Measurements from ENCODE around the gene MUSTN1.

The MUSTN1 gene

DNA sequence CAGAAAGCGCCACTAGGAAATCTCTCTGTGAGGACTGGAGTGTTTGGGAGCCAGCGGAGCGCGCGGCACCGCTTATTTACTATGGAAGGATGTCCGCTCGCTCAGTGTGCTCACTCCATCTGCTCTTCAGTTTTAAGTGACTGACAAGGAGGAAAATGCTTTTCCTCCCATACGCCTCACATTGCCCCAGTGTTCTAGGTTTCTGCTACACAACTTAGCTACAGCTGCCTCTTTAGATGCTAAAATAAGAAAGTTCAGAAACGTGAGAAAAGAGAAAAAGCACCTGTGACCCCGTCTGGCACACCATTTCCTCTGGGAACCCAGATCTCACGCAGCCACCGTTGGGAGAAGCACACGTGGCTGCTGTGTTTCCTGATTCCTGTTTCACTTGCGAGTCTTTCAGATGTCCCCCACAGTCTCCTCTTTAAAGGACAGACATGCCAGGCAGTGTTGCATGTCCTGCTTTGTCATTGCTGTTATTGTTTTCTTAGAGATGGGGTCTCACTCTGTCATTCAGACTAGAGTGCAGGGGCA, 11.7 kb upstream of the MUSTN1 start:
- TF ChIP-seq YY1 (IDR thresholded peaks at IDR 0.05; ENCODE audit: insufficient read depth, insufficient read length) = no peak
- Histone ChIP-seq H3K4me1 (ENCODE audit: insufficient read depth, insufficient read length) (peaks cover 15% of the 10 kb centered on the region), H3K9me3 (ENCODE audit: insufficient read depth, low read length) (no peaks in the 10 kb centered on the region), H3K4me3 (ENCODE audit: insufficient read length, low read depth) (no peak overlapping the region), H3K27me3 (ENCODE audit: insufficient read depth, insufficient read length) (no peaks in the 10 kb centered on the region), H3K9ac (ENCODE audit: insufficient read length, low read depth) (no peak overlapping the region), H3K36me3 (ENCODE audit: insufficient read depth, insufficient read length, low read length) (peaks cover 43% of the 10 kb centered on the region)
- no peak for DNase-seq (ENCODE audit: low read depth, low spot score)

DNA sequence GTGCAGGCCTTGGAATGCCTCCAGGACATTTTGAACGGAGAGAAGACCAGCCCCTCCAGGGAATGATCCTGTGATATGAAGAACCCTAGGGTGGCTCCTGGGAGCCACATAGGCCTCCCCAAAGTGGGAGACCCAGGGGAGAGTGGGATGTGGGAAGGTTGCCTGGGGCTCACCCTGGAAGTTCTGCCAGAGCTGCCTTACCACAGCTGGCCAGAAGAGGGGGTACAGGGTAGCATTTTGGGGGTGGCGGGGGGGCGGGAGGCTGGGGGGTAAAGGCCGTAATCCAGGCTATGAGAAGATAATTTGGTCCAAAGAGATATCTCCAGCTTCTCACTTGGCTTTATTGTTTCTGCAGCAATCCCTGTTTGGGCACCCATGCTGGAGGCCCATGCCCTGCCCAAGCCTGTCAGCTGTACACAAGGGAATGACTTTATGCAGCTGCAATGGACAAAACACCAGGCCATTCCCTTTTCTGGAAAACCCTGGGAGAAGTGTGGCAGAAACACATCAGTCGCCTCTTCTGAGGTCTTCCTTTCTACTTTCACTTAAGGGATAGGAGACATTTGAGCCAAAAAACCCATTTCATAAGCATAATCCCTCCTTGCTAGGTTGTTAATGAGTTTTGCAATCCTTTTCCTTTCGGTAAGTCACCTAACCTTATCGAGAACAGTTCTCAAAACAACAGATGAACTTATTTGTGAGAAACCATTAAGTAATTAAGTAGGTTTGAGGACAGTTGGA, 11.0 kb upstream of the MUSTN1 start:
- H3K36me3 ChIP-seq (ENCODE audit: insufficient read depth, insufficient read length, low read length) = peaks cover 40% of the 10 kb centered on the region
- H3K9me3 ChIP-seq (ENCODE audit: insufficient read depth, low read length) = no peaks in the 10 kb centered on the region
- peaks cover 13% of the 10 kb centered on the region for H3K4me1 ChIP-seq (ENCODE audit: insufficient read depth, insufficient read length)
- TF ChIP-seq ZNF274 (IDR thresholded peaks at IDR 0.05; ENCODE audit: low read depth, low read length) (no peak), YY1 (IDR thresholded peaks at IDR 0.05; ENCODE audit: insufficient read depth, insufficient read length) (no peak), SUZ12 (IDR thresholded peaks at IDR 0.05; ENCODE audit: extremely low read depth, insufficient read depth, insufficient read length) (no peak)
- H3K9ac ChIP-seq (ENCODE audit: insufficient read length, low read depth) = no peak overlapping the region
- DNase-seq (ENCODE audit: low read depth, low spot score) = no peak
- H3K4me3 ChIP-seq (ENCODE audit: insufficient read length, low read depth) = no peak overlapping the region
- no peaks in the 10 kb centered on the region for H3K27me3 ChIP-seq (ENCODE audit: insufficient read depth, insufficient read length)

DNA sequence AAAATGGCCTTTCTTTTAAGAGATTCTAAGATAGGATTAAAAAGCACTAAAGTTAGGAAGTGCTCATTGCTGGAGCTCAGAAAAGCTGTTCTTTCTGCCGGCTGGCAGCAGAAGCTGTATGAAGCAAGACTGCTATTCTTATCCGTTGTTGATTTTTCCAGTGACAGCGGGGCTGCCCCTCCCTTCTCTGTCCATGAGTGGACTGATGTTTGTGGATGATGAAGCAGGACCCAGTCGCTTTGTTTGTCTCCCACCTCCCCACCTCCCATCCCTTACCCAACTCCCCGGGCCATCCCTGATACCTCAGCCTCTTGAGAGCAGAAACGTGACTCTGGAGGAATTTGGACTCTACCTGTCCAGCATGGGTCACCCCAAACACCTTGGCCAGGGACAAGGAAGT, 10.3 kb upstream of the MUSTN1 start:
- DNase-seq (ENCODE audit: low read depth, low spot score) = no peak
- Histone ChIP-seq H3K9me3 (ENCODE audit: insufficient read depth, low read length) (no peaks in the 10 kb centered on the region), H3K36me3 (ENCODE audit: insufficient read depth, insufficient read length, low read length) (peaks cover 40% of the 10 kb centered on the region), H3K27me3 (ENCODE audit: insufficient read depth, insufficient read length) (no peaks in the 10 kb centered on the region), H3K4me3 (ENCODE audit: insufficient read length, low read depth) (no peak overlapping the region), H3K9ac (ENCODE audit: insufficient read length, low read depth) (no peak overlapping the region), H3K4me1 (ENCODE audit: insufficient read depth, insufficient read length) (peaks cover 13% of the 10 kb centered on the region)
- no peak for TF ChIP-seq YY1 (IDR thresholded peaks at IDR 0.05; ENCODE audit: insufficient read depth, insufficient read length)
- TF ChIP-seq ZNF274 (IDR thresholded peaks at IDR 0.05; ENCODE audit: low read depth, low read length) = no peak
- no peak for TF ChIP-seq SUZ12 (IDR thresholded peaks at IDR 0.05; ENCODE audit: extremely low read depth, insufficient read depth, insufficient read length)

- Histone ChIP-seq H3K9me3 (ENCODE audit: insufficient read depth, low read length) (no peaks in the 10 kb centered on the region), H3K4me3 (ENCODE audit: insufficient read length, low read depth) (no peak overlapping the region), H3K36me3 (ENCODE audit: insufficient read depth, insufficient read length, low read length) (peaks cover 35% of the 10 kb centered on the region), H3K9ac (ENCODE audit: insufficient read length, low read depth) (no peak overlapping the region), H3K4me1 (ENCODE audit: insufficient read depth, insufficient read length) (peaks cover 13% of the 10 kb centered on the region), H3K27me3 (ENCODE audit: insufficient read depth, insufficient read length) (no peaks in the 10 kb centered on the region)
- TF ChIP-seq YY1 (IDR thresholded peaks at IDR 0.05; ENCODE audit: insufficient read depth, insufficient read length) (no peak), SUZ12 (IDR thresholded peaks at IDR 0.05; ENCODE audit: extremely low read depth, insufficient read depth, insufficient read length) (no peak), ZNF274 (IDR thresholded peaks at IDR 0.05; ENCODE audit: low read depth, low read length) (no peak)
- DNase-seq (ENCODE audit: low read depth, low spot score) = no peak
Observed at GRCh38 chr3:52844290-52844975, 9.6 kb upstream of the MUSTN1 start.

DNA sequence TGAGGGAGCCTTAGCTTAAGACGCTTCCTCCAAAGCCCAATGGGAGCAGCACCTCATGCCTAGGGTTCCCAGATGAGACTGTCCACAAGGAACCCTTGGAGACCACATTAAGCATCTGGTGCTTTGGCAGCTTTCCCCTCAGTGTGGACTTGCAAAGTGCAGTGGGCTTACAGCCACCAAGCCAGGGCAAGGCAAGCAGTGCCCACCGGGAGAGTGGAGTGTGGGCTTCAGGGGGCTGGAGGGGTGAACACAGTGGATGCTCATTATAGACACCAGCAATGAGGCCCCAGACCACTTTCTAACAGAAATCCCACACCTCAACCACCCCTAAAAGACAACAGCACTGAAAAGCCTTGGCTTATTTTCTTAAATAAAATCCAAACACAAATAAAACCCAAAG, 9.1 kb upstream of the MUSTN1 start:
- DNase-seq (ENCODE audit: low read depth, low spot score) = no peak
- no peak overlapping the region for H3K4me3 ChIP-seq (ENCODE audit: insufficient read length, low read depth)
- TF ChIP-seq ZNF274 (IDR thresholded peaks at IDR 0.05; ENCODE audit: low read depth, low read length) (no peak), YY1 (IDR thresholded peaks at IDR 0.05; ENCODE audit: insufficient read depth, insufficient read length) (no peak), SUZ12 (IDR thresholded peaks at IDR 0.05; ENCODE audit: extremely low read depth, insufficient read depth, insufficient read length) (no peak)
- no peak overlapping the region for H3K9ac ChIP-seq (ENCODE audit: insufficient read length, low read depth)
- H3K4me1 ChIP-seq (ENCODE audit: insufficient read depth, insufficient read length) = peaks cover 8% of the 10 kb centered on the region
- peaks cover 30% of the 10 kb centered on the region for H3K36me3 ChIP-seq (ENCODE audit: insufficient read depth, insufficient read length, low read length)
- H3K9me3 ChIP-seq (ENCODE audit: insufficient read depth, low read length) = no peaks in the 10 kb centered on the region
- H3K27me3 ChIP-seq (ENCODE audit: insufficient read depth, insufficient read length) = no peaks in the 10 kb centered on the region

GRCh38 chr3:52843108-52843865, 8.5 kb upstream of the MUSTN1 start:
- Histone ChIP-seq H3K36me3 (ENCODE audit: insufficient read depth, insufficient read length, low read length) (peaks cover 33% of the 10 kb centered on the region), H3K4me1 (ENCODE audit: insufficient read depth, insufficient read length) (peaks cover 6% of the 10 kb centered on the region), H3K27me3 (ENCODE audit: insufficient read depth, insufficient read length) (no peaks in the 10 kb centered on the region), H3K9ac (ENCODE audit: insufficient read length, low read depth) (no peak overlapping the region), H3K4me3 (ENCODE audit: insufficient read length, low read depth) (no peak overlapping the region), H3K9me3 (ENCODE audit: insufficient read depth, low read length) (no peaks in the 10 kb centered on the region)
- DNase-seq (ENCODE audit: low read depth, low spot score) = no peak
- no peak for TF ChIP-seq SUZ12 (IDR thresholded peaks at IDR 0.05; ENCODE audit: extremely low read depth, insufficient read depth, insufficient read length)
- no peak for TF ChIP-seq YY1 (IDR thresholded peaks at IDR 0.05; ENCODE audit: insufficient read depth, insufficient read length)
- TF ChIP-seq ZNF274 (IDR thresholded peaks at IDR 0.05; ENCODE audit: low read depth, low read length) = no peak

- peaks cover 25% of the 10 kb centered on the region for H3K36me3 ChIP-seq (ENCODE audit: insufficient read depth, insufficient read length, low read length)
- no peak overlapping the region for H3K9ac ChIP-seq (ENCODE audit: insufficient read length, low read depth)
- peaks cover 6% of the 10 kb centered on the region for H3K4me1 ChIP-seq (ENCODE audit: insufficient read depth, insufficient read length)
- H3K9me3 ChIP-seq (ENCODE audit: insufficient read depth, low read length) = no peaks in the 10 kb centered on the region
- H3K27me3 ChIP-seq (ENCODE audit: insufficient read depth, insufficient read length) = no peaks in the 10 kb centered on the region
- H3K4me3 ChIP-seq (ENCODE audit: insufficient read length, low read depth) = no peak overlapping the region
- TF ChIP-seq ZNF274 (IDR thresholded peaks at IDR 0.05; ENCODE audit: low read depth, low read length) (no peak), YY1 (IDR thresholded peaks at IDR 0.05; ENCODE audit: insufficient read depth, insufficient read length) (no peak), SUZ12 (IDR thresholded peaks at IDR 0.05; ENCODE audit: extremely low read depth, insufficient read depth, insufficient read length) (no peak)
- DNase-seq (ENCODE audit: low read depth, low spot score) = no peak
Observed at GRCh38 chr3:52842424-52842823, 7.6 kb upstream of the MUSTN1 start.

Measured in NT2/D1 (cell line).